ENCODE data around the gene PPIL1.

PPIL1 gene

GRCh38 chr6:36809941-36810803 lies 64.4 kb downstream of the PPIL1 start:
- H3K4me1 ChIP-seq (ENCODE audit: control insufficient read depth in 2 of 2, insufficient read depth in 1 of 2, low read depth in 1 of 2, low read length in 2 of 2): peaks cover 12 to 17% of the 10 kb centered on the region in 2 donors

GRCh38 chr6:36809156-36809555 lies 65.4 kb downstream of the PPIL1 start:
- Histone ChIP-seq H3K27ac (replicated peaks; ENCODE audit: low read length) (no peak overlapping the region), H3K18ac (ENCODE audit: low read length) (no peak overlapping the region), H3K9ac (ENCODE audit: low read depth, low read length, poor library complexity) (no peak overlapping the region), H2AK5ac (ENCODE audit: low read depth, low read length) (no peak overlapping the region), H3K36me3 (replicated peaks in 1 of 2; ENCODE audit: control insufficient read depth in 2 of 2, insufficient read depth in 2 of 2, low read length in 2 of 2) (no peaks in the 10 kb centered on the region), H3K4me1 (ENCODE audit: control insufficient read depth in 2 of 2, insufficient read depth in 1 of 2, low read depth in 1 of 2, low read length in 2 of 2) (peaks cover 21 to 22% of the 10 kb centered on the region in 2 donors), H3K79me1 (ENCODE audit: low read depth, low read length) (no peaks in the 10 kb centered on the region), H3K4me3 (ENCODE audit: low read length in 2 of 2) (no peak overlapping the region), H3K4me2 (ENCODE audit: insufficient read depth, low read length, poor library complexity, severe bottlenecking) (no peak overlapping the region), H2BK12ac (ENCODE audit: low read length) (no peak overlapping the region), H2AFZ (ENCODE audit: low read length) (no peak overlapping the region), H2BK5ac (ENCODE audit: low read length) (no peak overlapping the region), H3K14ac (ENCODE audit: low read length) (no peak overlapping the region), H2BK120ac (ENCODE audit: low read depth, low read length) (no peak overlapping the region), H3K9me3 (replicated peaks in 1 of 2; ENCODE audit: control insufficient read depth in 2 of 2, insufficient read depth in 1 of 2, low read depth in 1 of 2, low read length in 2 of 2) (no peaks in the 10 kb centered on the region), H3K27me3 (ENCODE audit: control insufficient read depth in 3 of 3, insufficient read depth in 3 of 3, low read depth in 1 of 3, low read length in 3 of 3) (peaks cover 0 to 12% (median 0%) of the 10 kb centered on the region in 3 experiments), H4K8ac (ENCODE audit: low read depth, low read length) (no peak overlapping the region), H4K91ac (ENCODE audit: low read depth, low read length, poor library complexity) (no peak overlapping the region), H2BK15ac (ENCODE audit: low read length) (no peak overlapping the region), H3K4ac (ENCODE audit: low read length) (no peak overlapping the region), H3K23ac (ENCODE audit: low read depth, low read length, poor library complexity) (no peak overlapping the region)
- no CpG with 5 or more reads among the region's 6 CpGs for WGBS, 2 donors (ENCODE audit: extremely low coverage in 2 of 2, insufficient read length in 2 of 2, insufficient replicate concordance in 1 of 2)
- DNase-seq (ENCODE audit: low spot score): no peak

More at GRCh38 chr6:36809941-36810803, 64.4 kb downstream of the PPIL1 start:
- Histone ChIP-seq H3K4me2 (ENCODE audit: insufficient read depth, low read length, poor library complexity, severe bottlenecking) (no peak overlapping the region), H2AK5ac (ENCODE audit: low read depth, low read length) (no peak overlapping the region), H3K4ac (ENCODE audit: low read length) (no peak overlapping the region), H3K14ac (ENCODE audit: low read length) (no peak overlapping the region), H3K79me1 (ENCODE audit: low read depth, low read length) (no peaks in the 10 kb centered on the region), H4K8ac (ENCODE audit: low read depth, low read length) (no peak overlapping the region), H3K27ac (replicated peaks; ENCODE audit: low read length) (no peak overlapping the region), H4K91ac (ENCODE audit: low read depth, low read length, poor library complexity) (no peak overlapping the region), H2BK5ac (ENCODE audit: low read length) (no peak overlapping the region), H3K4me3 (ENCODE audit: low read length in 2 of 2) (no peak overlapping the region), H3K18ac (ENCODE audit: low read length) (peak overlapping the region; percentile 67), H2AFZ (ENCODE audit: low read length) (peak overlapping the region; percentile 32), H3K9ac (ENCODE audit: low read depth, low read length, poor library complexity) (no peak overlapping the region), H2BK15ac (ENCODE audit: low read length) (peak overlapping the region; percentile 18), H2BK12ac (ENCODE audit: low read length) (peak overlapping the region; percentile 19), H2BK120ac (ENCODE audit: low read depth, low read length) (no peak overlapping the region), H3K27me3 (ENCODE audit: control insufficient read depth in 3 of 3, insufficient read depth in 3 of 3, low read depth in 1 of 3, low read length in 3 of 3) (peaks cover 0 to 15% (median 0%) of the 10 kb centered on the region in 3 experiments), H3K36me3 (replicated peaks in 1 of 2; ENCODE audit: control insufficient read depth in 2 of 2, insufficient read depth in 2 of 2, low read length in 2 of 2) (no peaks in the 10 kb centered on the region), H3K23ac (ENCODE audit: low read depth, low read length, poor library complexity) (no peak overlapping the region), H3K9me3 (replicated peaks in 1 of 2; ENCODE audit: control insufficient read depth in 2 of 2, insufficient read depth in 1 of 2, low read depth in 1 of 2, low read length in 2 of 2) (no peaks in the 10 kb centered on the region)
- no CpG with 5 or more reads among the region's 16 CpGs for WGBS, 2 donors (ENCODE audit: extremely low coverage in 2 of 2, insufficient read length in 2 of 2, insufficient replicate concordance in 1 of 2)
- DNase-seq (ENCODE audit: low spot score): no peak

GRCh38 chr6:36808634-36809033 lies 66.0 kb downstream of the PPIL1 start:
- no peaks in the 10 kb centered on the region for H3K79me1 ChIP-seq (ENCODE audit: low read depth, low read length)
- no peak overlapping the region for H3K27ac ChIP-seq (replicated peaks; ENCODE audit: low read length)
- H2AFZ ChIP-seq (ENCODE audit: low read length): no peak overlapping the region
- no CpG with 5 or more reads among the region's 5 CpGs for WGBS, 2 donors (ENCODE audit: extremely low coverage in 2 of 2, insufficient read length in 2 of 2, insufficient replicate concordance in 1 of 2)
- H3K4ac ChIP-seq (ENCODE audit: low read length): no peak overlapping the region
- H2BK12ac ChIP-seq (ENCODE audit: low read length): peak overlapping the region; percentile 64
- H4K8ac ChIP-seq (ENCODE audit: low read depth, low read length): no peak overlapping the region
- H3K36me3 ChIP-seq (replicated peaks in 1 of 2; ENCODE audit: control insufficient read depth in 2 of 2, insufficient read depth in 2 of 2, low read length in 2 of 2): no peaks in the 10 kb centered on the region
- H3K4me1 ChIP-seq (ENCODE audit: control insufficient read depth in 2 of 2, insufficient read depth in 1 of 2, low read depth in 1 of 2, low read length in 2 of 2): peaks cover 22 to 23% of the 10 kb centered on the region in 2 donors
- no peak overlapping the region for H3K4me3 ChIP-seq (ENCODE audit: low read length in 2 of 2)
- H3K4me2 ChIP-seq (ENCODE audit: insufficient read depth, low read length, poor library complexity, severe bottlenecking): no peak overlapping the region
- H2BK15ac ChIP-seq (ENCODE audit: low read length): no peak overlapping the region
- no peak overlapping the region for H3K23ac ChIP-seq (ENCODE audit: low read depth, low read length, poor library complexity)
- H3K9ac ChIP-seq (ENCODE audit: low read depth, low read length, poor library complexity): no peak overlapping the region
- DNase-seq (ENCODE audit: low spot score): no peak
- no peak overlapping the region for H2BK120ac ChIP-seq (ENCODE audit: low read depth, low read length)
- no peak overlapping the region for H3K18ac ChIP-seq (ENCODE audit: low read length)
- H4K91ac ChIP-seq (ENCODE audit: low read depth, low read length, poor library complexity): peak overlapping the region; percentile 5
- no peak overlapping the region for H3K14ac ChIP-seq (ENCODE audit: low read length)
- H3K9me3 ChIP-seq (replicated peaks in 1 of 2; ENCODE audit: control insufficient read depth in 2 of 2, insufficient read depth in 1 of 2, low read depth in 1 of 2, low read length in 2 of 2): no peaks in the 10 kb centered on the region
- H3K27me3 ChIP-seq (ENCODE audit: control insufficient read depth in 3 of 3, insufficient read depth in 3 of 3, low read depth in 1 of 3, low read length in 3 of 3): peaks cover 0 to 11% (median 0%) of the 10 kb centered on the region in 3 experiments
- no peak overlapping the region for H2BK5ac ChIP-seq (ENCODE audit: low read length)
- H2AK5ac ChIP-seq (ENCODE audit: low read depth, low read length): no peak overlapping the region

DNA sequence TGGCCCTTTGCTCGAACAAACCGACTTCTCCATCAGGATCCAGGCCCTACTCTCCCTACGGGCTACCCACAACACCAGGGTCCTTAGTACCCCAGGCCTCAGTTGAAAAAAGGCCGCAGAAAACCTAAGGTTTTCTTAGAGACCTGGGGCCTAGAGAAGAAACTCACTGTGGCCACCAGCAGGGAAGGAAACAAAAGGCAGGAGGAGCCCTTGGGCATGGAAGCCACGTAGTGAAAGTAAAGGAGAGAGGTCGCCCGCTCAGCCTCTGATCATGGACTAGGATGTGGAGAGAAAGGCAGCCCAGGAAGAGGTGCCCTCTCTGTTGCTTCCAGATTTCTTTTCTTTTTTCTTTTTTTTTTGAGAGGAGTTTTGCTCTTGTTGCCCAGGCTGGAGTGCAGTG lies 66.9 kb downstream of the PPIL1 start:
- WGBS, 2 donors (ENCODE audit: extremely low coverage in 2 of 2, insufficient read length in 2 of 2, insufficient replicate concordance in 1 of 2): no CpG with 5 or more reads among the region's 7 CpGs
- H4K91ac ChIP-seq (ENCODE audit: low read depth, low read length, poor library complexity): no peak overlapping the region
- peaks cover 0 to 11% (median 0%) of the 10 kb centered on the region in 3 experiments for H3K27me3 ChIP-seq (ENCODE audit: control insufficient read depth in 3 of 3, insufficient read depth in 3 of 3, low read depth in 1 of 3, low read length in 3 of 3)
- H3K4me1 ChIP-seq (ENCODE audit: control insufficient read depth in 2 of 2, insufficient read depth in 1 of 2, low read depth in 1 of 2, low read length in 2 of 2): peaks cover 22 to 23% of the 10 kb centered on the region in 2 donors
- H3K4ac ChIP-seq (ENCODE audit: low read length): no peak overlapping the region
- no peaks in the 10 kb centered on the region for H3K36me3 ChIP-seq (replicated peaks in 1 of 2; ENCODE audit: control insufficient read depth in 2 of 2, insufficient read depth in 2 of 2, low read length in 2 of 2)
- H3K27ac ChIP-seq (replicated peaks; ENCODE audit: low read length): no peak overlapping the region
- H2AK5ac ChIP-seq (ENCODE audit: low read depth, low read length): no peak overlapping the region
- no peak overlapping the region for H3K14ac ChIP-seq (ENCODE audit: low read length)
- no peaks in the 10 kb centered on the region for H3K79me1 ChIP-seq (ENCODE audit: low read depth, low read length)
- H3K9ac ChIP-seq (ENCODE audit: low read depth, low read length, poor library complexity): no peak overlapping the region
- no peak overlapping the region for H3K23ac ChIP-seq (ENCODE audit: low read depth, low read length, poor library complexity)
- no peaks in the 10 kb centered on the region for H3K9me3 ChIP-seq (replicated peaks in 1 of 2; ENCODE audit: control insufficient read depth in 2 of 2, insufficient read depth in 1 of 2, low read depth in 1 of 2, low read length in 2 of 2)
- no peak overlapping the region for H2BK120ac ChIP-seq (ENCODE audit: low read depth, low read length)
- no peak overlapping the region for H2BK15ac ChIP-seq (ENCODE audit: low read length)
- H3K4me3 ChIP-seq (ENCODE audit: low read length in 2 of 2): no peak overlapping the region
- no peak overlapping the region for H2AFZ ChIP-seq (ENCODE audit: low read length)
- H3K18ac ChIP-seq (ENCODE audit: low read length): peak overlapping the region; percentile 29
- H3K4me2 ChIP-seq (ENCODE audit: insufficient read depth, low read length, poor library complexity, severe bottlenecking): no peak overlapping the region
- no peak overlapping the region for H2BK12ac ChIP-seq (ENCODE audit: low read length)
- DNase-seq (ENCODE audit: low spot score): no peak
- no peak overlapping the region for H2BK5ac ChIP-seq (ENCODE audit: low read length)
- H4K8ac ChIP-seq (ENCODE audit: low read depth, low read length): no peak overlapping the region
